Measurements from ENCODE around the gene TNFSF11.

The TNFSF11 gene

GRCh38 chr13:42611086-42611779 is 37.3 kb downstream of the TNFSF11 start:
- TF ChIP-seq CTCF (conservative IDR thresholded peaks at IDR 0.05; ENCODE audit: low read length) (no peak), EZH2phosphoT487 (IDR thresholded peaks at IDR 0.05; ENCODE audit: borderline replicate concordance) (no peak)
- Histone ChIP-seq H3K4me3 (ENCODE audit: low read length, poor library complexity, severe bottlenecking) (no peak overlapping the region), H3K27me3 (ENCODE audit: insufficient read depth, low read length, poor library complexity, severe bottlenecking) (no peaks in the 10 kb centered on the region), H3K36me3 (ENCODE audit: insufficient read depth, low read length) (no peaks in the 10 kb centered on the region), H3K4me2 (ENCODE audit: low read depth, low read length, poor library complexity, severe bottlenecking) (no peak overlapping the region), H3K9ac (ENCODE audit: low read depth, low read length, poor library complexity, severe bottlenecking) (no peak overlapping the region), H4K20me1 (ENCODE audit: insufficient read depth, low read length, poor library complexity, severe bottlenecking) (no peaks in the 10 kb centered on the region), H3F3A (ENCODE audit: low read depth) (no peaks in the 10 kb centered on the region), H3K9me2 (replicated peaks; ENCODE audit: low read depth, low read length) (no peaks in the 10 kb centered on the region), H3K79me2 (ENCODE audit: insufficient read depth, low read length) (no peaks in the 10 kb centered on the region), H3K9me3 (ENCODE audit: insufficient read depth, low read depth, low read length) (no peaks in the 10 kb centered on the region), H3K4me1 (ENCODE audit: insufficient read depth, low read length, poor library complexity, severe bottlenecking) (no peaks in the 10 kb centered on the region), H2AFZ (ENCODE audit: low read length) (no peak overlapping the region)

- H3F3A ChIP-seq (ENCODE audit: low read depth) = no peaks in the 10 kb centered on the region
- H2AFZ ChIP-seq (ENCODE audit: low read length) = no peak overlapping the region
- H3K36me3 ChIP-seq (ENCODE audit: insufficient read depth, low read length) = no peaks in the 10 kb centered on the region
- no peaks in the 10 kb centered on the region for H3K79me2 ChIP-seq (ENCODE audit: insufficient read depth, low read length)
- no peak overlapping the region for H3K4me2 ChIP-seq (ENCODE audit: low read depth, low read length, poor library complexity, severe bottlenecking)
- no peak for TF ChIP-seq CTCF (conservative IDR thresholded peaks at IDR 0.05; ENCODE audit: low read length)
- no peak for TF ChIP-seq EZH2phosphoT487 (IDR thresholded peaks at IDR 0.05; ENCODE audit: borderline replicate concordance)
- H3K4me1 ChIP-seq (ENCODE audit: insufficient read depth, low read length, poor library complexity, severe bottlenecking) = no peaks in the 10 kb centered on the region
- no peak overlapping the region for H3K4me3 ChIP-seq (ENCODE audit: low read length, poor library complexity, severe bottlenecking)
- H3K9ac ChIP-seq (ENCODE audit: low read depth, low read length, poor library complexity, severe bottlenecking) = no peak overlapping the region
- no peaks in the 10 kb centered on the region for H4K20me1 ChIP-seq (ENCODE audit: insufficient read depth, low read length, poor library complexity, severe bottlenecking)
- H3K27me3 ChIP-seq (ENCODE audit: insufficient read depth, low read length, poor library complexity, severe bottlenecking) = no peaks in the 10 kb centered on the region
- no peaks in the 10 kb centered on the region for H3K9me2 ChIP-seq (replicated peaks; ENCODE audit: low read depth, low read length)
- no peaks in the 10 kb centered on the region for H3K9me3 ChIP-seq (ENCODE audit: insufficient read depth, low read depth, low read length)
These were observed 38.2 kb downstream of the TNFSF11 start for GRCh38 chr13:42612021-42612765.

- Histone ChIP-seq H3K36me3 (ENCODE audit: insufficient read depth, low read length) (no peaks in the 10 kb centered on the region), H3K27me3 (ENCODE audit: insufficient read depth, low read length, poor library complexity, severe bottlenecking) (no peaks in the 10 kb centered on the region), H3K9ac (ENCODE audit: low read depth, low read length, poor library complexity, severe bottlenecking) (no peak overlapping the region), H3K4me1 (ENCODE audit: insufficient read depth, low read length, poor library complexity, severe bottlenecking) (no peaks in the 10 kb centered on the region), H3K4me3 (ENCODE audit: low read length, poor library complexity, severe bottlenecking) (no peak overlapping the region), H3K9me3 (ENCODE audit: insufficient read depth, low read depth, low read length) (no peaks in the 10 kb centered on the region), H3F3A (ENCODE audit: low read depth) (no peaks in the 10 kb centered on the region), H4K20me1 (ENCODE audit: insufficient read depth, low read length, poor library complexity, severe bottlenecking) (no peaks in the 10 kb centered on the region), H3K4me2 (ENCODE audit: low read depth, low read length, poor library complexity, severe bottlenecking) (no peak overlapping the region), H3K9me2 (replicated peaks; ENCODE audit: low read depth, low read length) (no peaks in the 10 kb centered on the region), H2AFZ (ENCODE audit: low read length) (no peak overlapping the region), H3K79me2 (ENCODE audit: insufficient read depth, low read length) (no peaks in the 10 kb centered on the region)
- no peak for TF ChIP-seq CTCF (conservative IDR thresholded peaks at IDR 0.05; ENCODE audit: low read length)
- TF ChIP-seq EZH2phosphoT487 (IDR thresholded peaks at IDR 0.05; ENCODE audit: borderline replicate concordance) = no peak
These were observed 40.6 kb downstream of the TNFSF11 start for GRCh38 chr13:42614436-42615035.

All from Loucy (cell line).